Fibroblast of gingiva (primary cell): Measurements from ENCODE around the gene C19orf85.
"Not testable (repeated sequence)": the region's sequence is repeated elsewhere in the genome, so short reads cannot be mapped to it uniquely, and the experiment has no call there.

Experiments used
- DNase-seq: peaks from one replicate; pipeline ENCODE4 v3.0.0-alpha.2; 2011; ENCODE audit warnings: low read depth

C19orf85 gene

GRCh38 chr19:55457683-55458457 lies 6.7 kb downstream of the C19orf85 start:
- DNase-seq, result no peak

GRCh38 chr19:55456347-55456746 lies 8.2 kb downstream of the C19orf85 start:
- no peak for DNase-seq

- no peak for DNase-seq
Measured at GRCh38 chr19:55455576-55456235, 8.8 kb downstream of the C19orf85 start.

GRCh38 chr19:55454787-55455243 lies 9.7 kb downstream of the C19orf85 start:
- DNase-seq, result no peak

GRCh38 chr19:55453511-55454260 lies 10.9 kb downstream of the C19orf85 start:
- DNase-seq, result no peak

- peak; percentile 50 for DNase-seq
Measured at GRCh38 chr19:55452749-55453346, 11.7 kb downstream of the C19orf85 start.

- no peak for DNase-seq
Measured at GRCh38 chr19:55451965-55452748, 12.4 kb downstream of the C19orf85 start.

- no peak for DNase-seq
Measured at GRCh38 chr19:55451163-55451964, 13.2 kb downstream of the C19orf85 start.

GRCh38 chr19:55449469-55449868 lies 15.1 kb downstream of the C19orf85 start:
- DNase-seq, result no peak

- DNase-seq, result not testable (repeated sequence)
Measured at GRCh38 chr19:55448175-55448490, 16.4 kb downstream of the C19orf85 start.

- peak; percentile 57 for DNase-seq
Measured at GRCh38 chr19:55447421-55448174, 17.0 kb downstream of the C19orf85 start.

- no peak for DNase-seq
Measured at GRCh38 chr19:55446060-55446459, 18.5 kb downstream of the C19orf85 start.

- DNase-seq, result no peak
Measured at GRCh38 chr19:55444646-55445045, 19.9 kb downstream of the C19orf85 start.

GRCh38 chr19:55443824-55444480 lies 20.6 kb downstream of the C19orf85 start:
- no peak for DNase-seq

- no peak for DNase-seq
Measured at GRCh38 chr19:55443045-55443823, 21.3 kb downstream of the C19orf85 start, which contains the start of gene SHISA7. Gene SHISA7, minus strand, starts transcription at chr19:55443300. Its CDS starts 437 bp downstream, at chr19:55442863.

- no peak for DNase-seq
Measured at GRCh38 chr19:55442372-55442961, 22.1 kb downstream of the C19orf85 start.

- no peak for DNase-seq
Measured at GRCh38 chr19:55441692-55442321, 22.7 kb downstream of the C19orf85 start.

GRCh38 chr19:55441319-55441691 lies 23.2 kb downstream of the C19orf85 start:
- no peak for DNase-seq
